Chondrocyte (in vitro differentiated cells): ENCODE data around the gene GFI1. TPM values are rescaled to one million over a fixed set of nuclear protein-coding genes. Genes with fewer than 3 reads are reported as not detected.
A peak's percentile ranks its signal among the peaks of the same experiment; 100 is the strongest.

Experiments
- DNase-seq: peaks from one replicate; pipeline ENCODE4 v3.0.0; 2021; ENCODE audit warnings: mixed read lengths, low spot score
- H3K27ac Mint-ChIP-seq: one replicate; pipeline ENCODE4 v1.8.0; 2021; ENCODE audit warnings: mild to moderate bottlenecking, moderate library complexity, mixed read lengths; ENCODE audit not compliant: unreplicated experiment
- H3K27me3 Mint-ChIP-seq: 2 replicates; pipeline ENCODE4 v1.8.0; 2021; ENCODE audit warnings: low read depth, mixed read lengths
- H3K36me3 Mint-ChIP-seq: 2 replicates; pipeline ENCODE4 v1.8.0; 2021; ENCODE audit warnings: low read depth, mixed read lengths
- H3K4me1 Mint-ChIP-seq: 2 replicates; pipeline ENCODE4 v1.8.0; 2021; ENCODE audit warnings: low read depth, mild to moderate bottlenecking, mixed read lengths
- H3K4me3 Mint-ChIP-seq: one replicate; pipeline ENCODE4 v1.8.0; 2021; ENCODE audit warnings: mild to moderate bottlenecking, moderate library complexity, mixed read lengths; ENCODE audit not compliant: unreplicated experiment
- H3K9me3 Mint-ChIP-seq: 2 replicates; pipeline ENCODE4 v1.8.0; 2021; ENCODE audit warnings: low read depth, mixed read lengths
- CTCF ChIP-seq: fragments of 200-600 bp; sonication (generic); IDR thresholded peaks from 2 replicates; pipeline ENCODE4 v1.5.0; 2021; ENCODE audit warnings: antibody characterized with exemption, mild to moderate bottlenecking, moderate library complexity
- total RNA-seq: library from RNA; stranded (reverse); gene quantifications from 3 replicates; pipeline ENCODE4 v1.2.1, GENCODE V29; 2021

The GFI1 gene
- total RNA-seq, 1 donor from 2014 or later = not detected

GRCh38 chr1:92487078-92487605 lies 417 bp upstream of the GFI1 start:
- Mint-ChIP-seq H3K27me3 (peaks cover 61% of the 10 kb centered on the region), H3K9me3 (no peaks in the 10 kb centered on the region), H3K4me1 (peaks cover 31% of the 10 kb centered on the region), H3K36me3 (peaks cover 5% of the 10 kb centered on the region), H3K4me3 (peak overlapping the region; percentile 41), H3K27ac (no peak overlapping the region)
- no peak for TF ChIP-seq CTCF
- no peak for DNase-seq

- peaks cover 43% of the 10 kb centered on the region for H3K4me1 Mint-ChIP-seq
Measured at GRCh38 chr1:92485381-92486250, 1.1 kb downstream of the GFI1 start.

GRCh38 chr1:92484472-92485380 lies 2.0 kb downstream of the GFI1 start:
- Mint-ChIP-seq H3K9me3 (no peaks in the 10 kb centered on the region), H3K27ac (peak overlapping the region; percentile 22), H3K36me3 (peaks cover 5% of the 10 kb centered on the region), H3K27me3 (peaks cover 71% of the 10 kb centered on the region), H3K4me3 (peak overlapping the region; percentile 63), H3K4me1 (peaks cover 46% of the 10 kb centered on the region)
- DNase-seq = no peak
- no peak for TF ChIP-seq CTCF

More at GRCh38 chr1:92485381-92486250, 1.1 kb downstream of the GFI1 start:
- no peak for DNase-seq
- Mint-ChIP-seq H3K36me3 (peaks cover 5% of the 10 kb centered on the region), H3K9me3 (no peaks in the 10 kb centered on the region), H3K27ac (no peak overlapping the region), H3K27me3 (peaks cover 65% of the 10 kb centered on the region), H3K4me3 (peak overlapping the region; percentile 74)
- TF ChIP-seq CTCF = peak; percentile 57

GRCh38 chr1:92483610-92484471 lies 2.9 kb downstream of the GFI1 start:
- no peaks in the 10 kb centered on the region for H3K9me3 Mint-ChIP-seq
- peaks cover 5% of the 10 kb centered on the region for H3K36me3 Mint-ChIP-seq
- H3K27me3 Mint-ChIP-seq = peaks cover 71% of the 10 kb centered on the region
- H3K4me3 Mint-ChIP-seq = peak overlapping the region; percentile 48
- H3K27ac Mint-ChIP-seq = no peak overlapping the region
- DNase-seq = no peak
- peaks cover 46% of the 10 kb centered on the region for H3K4me1 Mint-ChIP-seq
- no peak for TF ChIP-seq CTCF
